HCT116 (cell line): ENCODE data around the gene HAUS1. TPM values are rescaled to one million over a fixed set of nuclear protein-coding genes. Genes with fewer than 3 reads are reported as not detected.

Experiments
- ATAC-seq: fragments of 200-7000 bp; cut with Tn5 transposase; 2 replicates; pipeline ENCODE4 v1.9.1; 2020; ENCODE audit warnings: mild to moderate bottlenecking, moderate library complexity
- BruUV-seq: library from RNA; stranded (reverse); fragments of 400-500 nt; replicated peaks from 2 replicates; lab custom pipeline; 2021; lab: Mats Ljungman, UMichigan
- CTCF ChIA-PET: fragments of 300-600 bp; sonication (Branson Sonifier 250); formaldehyde crosslinking; loops from one replicate; lab custom pipeline; 2021; ENCODE audit warnings: antibody characterized with exemption; lab: Charles Lee
- POLR2A ChIA-PET: fragments of 300-600, 350-600 bp; sonication (Branson Sonifier 250); formaldehyde crosslinking; loops from one replicate; lab custom pipeline; 2021; ENCODE audit warnings: antibody characterized with exemption; lab: Charles Lee
- RAD21 ChIA-PET, 2 experiments: fragments of 300-600 bp; sonication (Branson Sonifier 250); formaldehyde crosslinking; loops; one replicate each; lab custom pipeline; 2023; ENCODE audit warnings: low total read pairs in 2 of 2; ENCODE audit not compliant: uncharacterized antibody in 2 of 2, unreplicated experiment in 2 of 2, low non-redundant PET in 1 of 2; lab: Charles Lee
- DNase-seq: peaks from one replicate; pipeline ENCODE4 v3.0.0-alpha.2; 2010; ENCODE audit warnings: low read depth, low spot score
- H2AFZ ChIP-seq: fragments of 200-600 bp; shearing (Covaris generic), sonication (generic); 2 replicates; pipeline ENCODE4 v1.6.1; 2017; ENCODE audit warnings: low read depth, mixed run types, mixed read lengths, antibody characterized with exemption, low read length; ENCODE audit not compliant: poor library complexity, severe bottlenecking
- H3K27ac ChIP-seq: 2 replicates; pipeline ENCODE4 v1.5.1; 2012; ENCODE audit warnings: low read depth, low read length
- H3K27me3 ChIP-seq: fragments of 200-600 bp; sonication (generic); 2 replicates; pipeline ENCODE4 v1.6.1; 2016; ENCODE audit warnings: mixed run types, low read length, mixed read lengths; ENCODE audit not compliant: insufficient read depth
- H3K36me3 ChIP-seq, 2 experiments: fragments of 200-500 bp in 1 of 2; fragments of 200-600 bp in 1 of 2; sonication (Bioruptor generic) in 1 of 2; sonication (generic) in 1 of 2; 2 replicates each; pipeline versions ENCODE4 v1.5.1 to v1.6.1; 2014 to 2016; ENCODE audit warnings: low read length in 2 of 2, inconsistent platforms in 1 of 2, mixed read lengths in 1 of 2, mixed run types in 1 of 2; ENCODE audit not compliant: insufficient read depth in 2 of 2, control insufficient read depth in 1 of 2
- H3K4me1 ChIP-seq, 2 experiments: fragments of 200-600 bp in 1 of 2; sonication (generic) in 1 of 2; 2 replicates each; pipeline versions ENCODE4 v1.5.1 to v1.6.1; 2012 to 2017; ENCODE audit warnings: low read length in 2 of 2, inconsistent platforms in 1 of 2, mild to moderate bottlenecking in 1 of 2, mixed read lengths in 1 of 2, mixed run types in 1 of 2, moderate library complexity in 1 of 2; ENCODE audit not compliant: insufficient read depth in 2 of 2, control insufficient read depth in 1 of 2
- H3K4me2 ChIP-seq: fragments of 200-600 bp; sonication (generic); 2 replicates; pipeline ENCODE4 v1.6.1; 2017; ENCODE audit warnings: mixed run types, low read length, mixed read lengths
- H3K4me3 ChIP-seq, 2 experiments: fragments of 200-600 bp in 1 of 2; sonication (generic) in 1 of 2; replicated peaks in 1 of 2; 2 replicates each; pipeline ENCODE4 v1.5.1; 2011 to 2016; ENCODE audit warnings: low read length in 2 of 2, control low read depth in 1 of 2, low read depth in 1 of 2, mild to moderate bottlenecking in 1 of 2, mixed read lengths in 1 of 2, mixed run types in 1 of 2
- H3K79me2 ChIP-seq: fragments of 200-600 bp; sonication (generic); 2 replicates; pipeline ENCODE4 v1.6.1; 2017; ENCODE audit warnings: mild to moderate bottlenecking, mixed run types, low read length, moderate library complexity, mixed read lengths; ENCODE audit not compliant: insufficient read depth
- H3K9ac ChIP-seq: fragments of 200-600 bp; sonication (generic); 2 replicates; pipeline ENCODE4 v1.6.1; 2016; ENCODE audit warnings: low read length, mixed read lengths
- H3K9me2 ChIP-seq: fragments of 200-600 bp; sonication (generic), shearing (Covaris generic); 2 replicates; pipeline ENCODE4 v1.6.1; 2017; ENCODE audit warnings: mixed run types, mild to moderate bottlenecking, moderate library complexity; ENCODE audit not compliant: insufficient read depth
- H3K9me3 ChIP-seq, 2 experiments: fragments of 200-500 bp in 1 of 2; fragments of 200-600 bp in 1 of 2; sonication (Bioruptor generic) in 1 of 2; sonication (generic) in 1 of 2; 2 replicates each; pipeline ENCODE4 v1.6.1; 2014 to 2017; ENCODE audit warnings: low read length in 2 of 2, mixed read lengths in 2 of 2, inconsistent platforms in 1 of 2, low read depth in 1 of 2, mild to moderate bottlenecking in 1 of 2, mixed run types in 1 of 2, moderate library complexity in 1 of 2; ENCODE audit not compliant: control insufficient read depth in 1 of 2, insufficient read depth in 1 of 2
- H4K20me1 ChIP-seq: fragments of 200-600 bp; sonication (generic), shearing (Covaris generic); 2 replicates; pipeline ENCODE4 v1.6.1; 2017; ENCODE audit warnings: mixed run types, mild to moderate bottlenecking, moderate library complexity; ENCODE audit not compliant: insufficient read depth
- CEBPB ChIP-seq: IDR thresholded peaks from 2 replicates; pipeline ENCODE4 v1.6.1; 2012; ENCODE audit warnings: low read depth
- EZH2phosphoT487 ChIP-seq: fragments of 200-600 bp; IDR thresholded peaks from 2 replicates; pipeline ENCODE4 v1.6.1; 2018; ENCODE audit warnings: antibody characterized with exemption, borderline replicate concordance
- RAD21 ChIP-seq: IDR thresholded peaks from 2 replicates; pipeline ENCODE4 v1.6.1; 2012; ENCODE audit warnings: low read depth, mild to moderate bottlenecking
- SIN3A ChIP-seq: IDR thresholded peaks from 2 replicates; pipeline ENCODE4 v1.6.1; 2012; ENCODE audit warnings: low read depth
- TCF7L2 ChIP-seq: IDR thresholded peaks from 2 replicates; pipeline ENCODE4 v1.7.0; 2011; ENCODE audit warnings: borderline replicate concordance, inconsistent platforms; ENCODE audit not compliant: insufficient read depth, insufficient read length; ENCODE audit errors: extremely low read depth
- YY1 ChIP-seq: IDR thresholded peaks from 2 replicates; pipeline ENCODE4 v1.6.1; 2011; ENCODE audit warnings: low read length, low read depth, moderate library complexity, mild to moderate bottlenecking; ENCODE audit not compliant: insufficient replicate concordance; ENCODE audit errors: extremely low read depth
- intact Hi-C: fragments of 100-400 bp; cut with micrococcal nuclease; formaldehyde crosslinking; loops from 2 replicates; pipeline ENCODE4 v1.10.0; 2022
- total RNA-seq: library from RNA; stranded (reverse); gene quantifications from one replicate; pipeline ENCODE4 v1.2.1, GENCODE V29; 2021; ENCODE audit not compliant: unreplicated experiment
- TF ChIP-seq, protein P1 (sequence below): IDR thresholded peaks from 2 replicates; pipeline ENCODE4 v1.6.1; 2012
- TF ChIP-seq, protein P2 (sequence below), 3 experiments: fragments of 200-600 bp in 1 of 3; sonication (generic) in 1 of 3; IDR thresholded peaks in 2 of 3; conservative IDR thresholded peaks in 1 of 3; 2 replicates each; pipeline ENCODE4 v1.5.1; 2012 to 2017; ENCODE audit warnings: low read depth in 2 of 3, low read length in 2 of 3, antibody characterized with exemption in 1 of 3, borderline replicate concordance in 1 of 3, control low read depth in 1 of 3, mild to moderate bottlenecking in 1 of 3, mixed read lengths in 1 of 3, mixed run types in 1 of 3, moderate library complexity in 1 of 3; ENCODE audit not compliant: insufficient read depth in 1 of 3

The HAUS1 gene
- total RNA-seq, 1 experiment from 2014 or later, result 46.2 TPM

DNA sequence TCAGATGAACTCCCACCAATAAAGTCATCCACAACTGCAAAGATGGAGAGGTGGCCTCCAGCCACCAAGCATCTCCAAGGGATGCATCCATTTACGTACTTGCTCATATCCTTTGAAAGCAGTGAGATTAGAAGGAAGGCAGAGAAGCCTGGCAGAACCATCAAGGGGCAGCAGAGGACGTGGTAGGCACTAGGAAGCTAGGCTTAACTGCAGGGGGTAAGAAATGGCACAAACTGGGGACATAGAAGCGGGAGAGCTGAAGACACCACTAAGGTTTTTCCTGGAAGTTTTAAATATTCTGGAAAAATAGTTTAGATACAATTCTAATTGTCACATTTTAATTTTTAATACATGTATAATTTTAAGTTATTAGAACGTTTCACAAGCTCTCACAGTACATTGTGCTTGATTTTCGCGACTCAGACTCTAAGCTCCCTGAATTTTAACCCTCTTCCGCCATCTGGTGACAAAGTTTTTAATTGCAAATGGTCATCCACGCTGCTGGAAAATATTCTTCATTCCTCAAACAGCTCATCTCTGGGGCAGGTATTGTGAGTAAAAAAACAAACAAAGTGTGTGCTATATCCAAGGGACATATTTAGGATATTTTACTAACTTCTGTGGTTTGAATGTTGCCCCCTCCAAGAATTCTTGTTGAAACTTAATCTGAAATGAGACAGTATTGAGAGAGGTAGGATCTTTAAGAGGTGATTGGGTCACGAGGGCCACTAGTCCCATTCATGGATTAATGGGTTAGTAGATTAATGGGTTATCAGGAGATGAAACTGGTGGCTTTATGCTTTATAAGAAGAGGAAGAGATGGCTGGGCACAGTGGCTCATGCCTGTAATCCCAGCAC, 30.5 kb upstream of the HAUS1 start:
- no peaks in the 10 kb centered on the region for H4K20me1 ChIP-seq
- peaks cover 17% of the 10 kb centered on the region; the same call in 1 of the 2 replicates for H3K79me2 ChIP-seq
- H3K27me3 ChIP-seq, result no peaks in the 10 kb centered on the region
- DNase-seq, result peak; percentile 51
- H3K4me2 ChIP-seq, result no peak overlapping the region
- H3K9me3 ChIP-seq, result no peaks in the 10 kb centered on the region
- ChIA-PET RAD21 (interaction anchor here in 1 of 2 experiments (0.8 to 1.6 kb wide), 3 partner anchors 99 to 164 kb away, joined by 3 to 5 read pairs (median 3); no protein-coding TSS in a partner anchor), POLR2A (interaction anchor here (0.9 kb wide), 1 partner anchor 24 kb away, joined by 3 read pairs; no protein-coding TSS in a partner anchor), CTCF (interaction anchor here (0.6 to 2.1 kb wide), 25 partner anchors 9 to 483 kb away, joined by 3 to 32 read pairs (median 3); no protein-coding TSS in a partner anchor)
- BruUV-seq, result no TSS peak
- no peak overlapping the region for H3K27ac ChIP-seq
- TF ChIP-seq RAD21, result peak; percentile 78
- no peak for TF ChIP-seq SIN3A
- TF ChIP-seq, protein P1, sequence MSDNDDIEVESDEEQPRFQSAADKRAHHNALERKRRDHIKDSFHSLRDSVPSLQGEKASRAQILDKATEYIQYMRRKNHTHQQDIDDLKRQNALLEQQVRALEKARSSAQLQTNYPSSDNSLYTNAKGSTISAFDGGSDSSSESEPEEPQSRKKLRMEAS, result no peak
- TF ChIP-seq, protein P2, sequence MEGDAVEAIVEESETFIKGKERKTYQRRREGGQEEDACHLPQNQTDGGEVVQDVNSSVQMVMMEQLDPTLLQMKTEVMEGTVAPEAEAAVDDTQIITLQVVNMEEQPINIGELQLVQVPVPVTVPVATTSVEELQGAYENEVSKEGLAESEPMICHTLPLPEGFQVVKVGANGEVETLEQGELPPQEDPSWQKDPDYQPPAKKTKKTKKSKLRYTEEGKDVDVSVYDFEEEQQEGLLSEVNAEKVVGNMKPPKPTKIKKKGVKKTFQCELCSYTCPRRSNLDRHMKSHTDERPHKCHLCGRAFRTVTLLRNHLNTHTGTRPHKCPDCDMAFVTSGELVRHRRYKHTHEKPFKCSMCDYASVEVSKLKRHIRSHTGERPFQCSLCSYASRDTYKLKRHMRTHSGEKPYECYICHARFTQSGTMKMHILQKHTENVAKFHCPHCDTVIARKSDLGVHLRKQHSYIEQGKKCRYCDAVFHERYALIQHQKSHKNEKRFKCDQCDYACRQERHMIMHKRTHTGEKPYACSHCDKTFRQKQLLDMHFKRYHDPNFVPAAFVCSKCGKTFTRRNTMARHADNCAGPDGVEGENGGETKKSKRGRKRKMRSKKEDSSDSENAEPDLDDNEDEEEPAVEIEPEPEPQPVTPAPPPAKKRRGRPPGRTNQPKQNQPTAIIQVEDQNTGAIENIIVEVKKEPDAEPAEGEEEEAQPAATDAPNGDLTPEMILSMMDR (IDR thresholded peaks at IDR 0.05 in 2 of 3, conservative IDR thresholded peaks at IDR 0.05 in 1 of 3; ENCODE audit: borderline replicate concordance in 1 of 3, insufficient read depth in 1 of 3, low read depth in 2 of 3, low read length in 2 of 3), result peak; percentile 48 to 68 (median 58); a peak in 5 of 6 replicates
- no peak for TF ChIP-seq TCF7L2
- TF ChIP-seq EZH2phosphoT487, result no peak
- TF ChIP-seq YY1, result no peak
- no peak for TF ChIP-seq CEBPB
- peak; percentile 41 for ATAC-seq
- intact Hi-C loops, result loop anchor here (1.0 to 5.0 kb wide), 4 partner anchors 99 to 408 kb away; no protein-coding TSS in a partner anchor
- peaks cover 18 to 38% of the 10 kb centered on the region in 2 experiments for H3K4me1 ChIP-seq
- no peak overlapping the region for H3K4me3 ChIP-seq
- no peak overlapping the region for H2AFZ ChIP-seq
- no peak overlapping the region for H3K9ac ChIP-seq
- peaks cover 0 to 5% of the 10 kb centered on the region in 2 experiments; a peak in 2 of 4 replicates for H3K36me3 ChIP-seq
- no peaks in the 10 kb centered on the region for H3K9me2 ChIP-seq
